T-helper 2 cell treated with Interferon-gamma antibody and Interleukin-4, amounts not matched to agents 5 μg/mL and 100 μg/mL, for 36 hours (primary cell): ENCODE measurements around the gene ARMC6.

Experiments
- DNase-seq: peaks from one replicate; pipeline ENCODE4 v3.0.0; 2021; ENCODE audit warnings: low spot score
- H3K27ac Mint-ChIP-seq: one replicate; pipeline ENCODE4 v1.8.0; 2021; ENCODE audit warnings: mild to moderate bottlenecking, mixed read lengths
- H3K27me3 Mint-ChIP-seq: one replicate; pipeline ENCODE4 v1.8.0; 2021; ENCODE audit warnings: low read depth, mixed read lengths
- H3K36me3 Mint-ChIP-seq: one replicate; pipeline ENCODE4 v1.8.0; 2021; ENCODE audit warnings: low read depth, mixed read lengths
- H3K4me1 Mint-ChIP-seq: one replicate; pipeline ENCODE4 v1.8.0; 2021; ENCODE audit warnings: low read depth, mixed read lengths
- H3K4me3 Mint-ChIP-seq: one replicate; pipeline ENCODE4 v1.8.0; 2022; ENCODE audit warnings: mild to moderate bottlenecking, moderate library complexity, mixed read lengths
- H3K9me3 Mint-ChIP-seq: one replicate; pipeline ENCODE4 v1.8.0; 2021; ENCODE audit warnings: mixed read lengths

The ARMC6 gene

GRCh38 chr19:19033426-19034203 lies at the start of gene ARMC6, which contains the start of gene SUGP2:
Gene ARMC6, plus strand, starts transcription at chr19:19033603. Its CDS starts 607 bp downstream, at chr19:19034210.
Gene SUGP2, minus strand, starts transcription at chr19:19033517. Its CDS starts 2,446 bp downstream, at chr19:19031071.
- peak; percentile 91 for DNase-seq
- Mint-ChIP-seq H3K27me3 (no peaks in the 10 kb centered on the region), H3K9me3 (no peaks in the 10 kb centered on the region)

GRCh38 chr19:18984251-18984650 lies 49.2 kb upstream of the ARMC6 start:
- no peaks in the 10 kb centered on the region for H3K36me3 Mint-ChIP-seq
- no peak for DNase-seq
- no peak overlapping the region for H3K27ac Mint-ChIP-seq
- no peak overlapping the region for H3K4me3 Mint-ChIP-seq
- H3K9me3 Mint-ChIP-seq, result no peaks in the 10 kb centered on the region
- H3K27me3 Mint-ChIP-seq, result peaks cover 28% of the 10 kb centered on the region
- peaks cover 2% of the 10 kb centered on the region for H3K4me1 Mint-ChIP-seq

More at GRCh38 chr19:19033426-19034203, at the start of gene ARMC6, which contains the start of gene SUGP2:
- peak within 1 kb of the TSS; percentile 97 for H3K27ac Mint-ChIP-seq
- H3K4me1 Mint-ChIP-seq, result peaks cover 22% of the 10 kb centered on the region
- H3K4me3 Mint-ChIP-seq, result peak within 1 kb of the TSS; percentile 94
- H3K36me3 Mint-ChIP-seq, result peaks cover 33% of the 10 kb centered on the region

- H3K27ac Mint-ChIP-seq, result no peak overlapping the region
- H3K4me1 Mint-ChIP-seq, result peaks cover 2% of the 10 kb centered on the region
- no peak for DNase-seq
- H3K36me3 Mint-ChIP-seq, result no peaks in the 10 kb centered on the region
- no peak overlapping the region for H3K4me3 Mint-ChIP-seq
- H3K27me3 Mint-ChIP-seq, result peaks cover 28% of the 10 kb centered on the region
- H3K9me3 Mint-ChIP-seq, result no peaks in the 10 kb centered on the region
Observed at GRCh38 chr19:18985257-18985656, 48.1 kb upstream of the ARMC6 start.

GRCh38 chr19:18987456-18987855 lies 45.9 kb upstream of the ARMC6 start:
- Mint-ChIP-seq H3K4me3 (no peak overlapping the region), H3K9me3 (no peaks in the 10 kb centered on the region), H3K27me3 (peaks cover 26% of the 10 kb centered on the region), H3K4me1 (peaks cover 2% of the 10 kb centered on the region), H3K36me3 (peaks cover 5% of the 10 kb centered on the region), H3K27ac (no peak overlapping the region)
- DNase-seq, result no peak

- no peaks in the 10 kb centered on the region for H3K9me3 Mint-ChIP-seq
- peaks cover 20% of the 10 kb centered on the region for H3K36me3 Mint-ChIP-seq
- H3K27ac Mint-ChIP-seq, result no peak overlapping the region
- DNase-seq, result no peak
- H3K4me3 Mint-ChIP-seq, result no peak overlapping the region
- H3K27me3 Mint-ChIP-seq, result peaks cover 21% of the 10 kb centered on the region
- H3K4me1 Mint-ChIP-seq, result peaks cover 2% of the 10 kb centered on the region
Observed at GRCh38 chr19:18989316-18989715, 44.1 kb upstream of the ARMC6 start.

- H3K9me3 Mint-ChIP-seq, result no peaks in the 10 kb centered on the region
- no peak for DNase-seq
- no peak overlapping the region for H3K4me3 Mint-ChIP-seq
- H3K27me3 Mint-ChIP-seq, result peaks cover 14% of the 10 kb centered on the region
- H3K4me1 Mint-ChIP-seq, result peaks cover 2% of the 10 kb centered on the region
- H3K36me3 Mint-ChIP-seq, result peaks cover 21% of the 10 kb centered on the region
- H3K27ac Mint-ChIP-seq, result no peak overlapping the region
Observed at GRCh38 chr19:18990128-18990708, 43.2 kb upstream of the ARMC6 start.

GRCh38 chr19:18991006-18991405 lies 42.4 kb upstream of the ARMC6 start:
- H3K4me1 Mint-ChIP-seq, result no peaks in the 10 kb centered on the region
- no peaks in the 10 kb centered on the region for H3K9me3 Mint-ChIP-seq
- DNase-seq, result no peak
- H3K27me3 Mint-ChIP-seq, result peaks cover 7% of the 10 kb centered on the region
- no peak overlapping the region for H3K27ac Mint-ChIP-seq
- peaks cover 25% of the 10 kb centered on the region for H3K36me3 Mint-ChIP-seq
- H3K4me3 Mint-ChIP-seq, result no peak overlapping the region

GRCh38 chr19:18991468-18991867 lies 41.9 kb upstream of the ARMC6 start:
- no peak for DNase-seq
- Mint-ChIP-seq H3K4me3 (no peak overlapping the region), H3K4me1 (no peaks in the 10 kb centered on the region), H3K36me3 (peaks cover 26% of the 10 kb centered on the region), H3K27ac (no peak overlapping the region), H3K9me3 (no peaks in the 10 kb centered on the region), H3K27me3 (peaks cover 3% of the 10 kb centered on the region)

- no peaks in the 10 kb centered on the region for H3K4me1 Mint-ChIP-seq
- H3K4me3 Mint-ChIP-seq, result no peak overlapping the region
- no peak overlapping the region for H3K27ac Mint-ChIP-seq
- no peak for DNase-seq
- no peaks in the 10 kb centered on the region for H3K27me3 Mint-ChIP-seq
- peaks cover 29% of the 10 kb centered on the region for H3K36me3 Mint-ChIP-seq
- no peaks in the 10 kb centered on the region for H3K9me3 Mint-ChIP-seq
Observed at GRCh38 chr19:18992696-18993095, 40.7 kb upstream of the ARMC6 start.

GRCh38 chr19:18993115-18993514 lies 40.3 kb upstream of the ARMC6 start:
- no peaks in the 10 kb centered on the region for H3K27me3 Mint-ChIP-seq
- H3K4me1 Mint-ChIP-seq, result no peaks in the 10 kb centered on the region
- H3K9me3 Mint-ChIP-seq, result no peaks in the 10 kb centered on the region
- DNase-seq, result no peak
- peaks cover 29% of the 10 kb centered on the region for H3K36me3 Mint-ChIP-seq
- H3K27ac Mint-ChIP-seq, result no peak overlapping the region
- H3K4me3 Mint-ChIP-seq, result no peak overlapping the region

GRCh38 chr19:18995804-18996241 lies 37.6 kb upstream of the ARMC6 start:
- DNase-seq, result no peak
- H3K36me3 Mint-ChIP-seq, result peaks cover 47% of the 10 kb centered on the region

GRCh38 chr19:18996351-18996750 lies 37.1 kb upstream of the ARMC6 start:
- Mint-ChIP-seq H3K4me1 (peaks cover 10% of the 10 kb centered on the region), H3K27me3 (no peaks in the 10 kb centered on the region), H3K36me3 (peaks cover 47% of the 10 kb centered on the region), H3K9me3 (no peaks in the 10 kb centered on the region), H3K4me3 (no peak overlapping the region), H3K27ac (no peak overlapping the region)
- no peak for DNase-seq

More at GRCh38 chr19:18995804-18996241, 37.6 kb upstream of the ARMC6 start:
- Mint-ChIP-seq H3K4me3 (no peak overlapping the region), H3K4me1 (peaks cover 10% of the 10 kb centered on the region), H3K27ac (no peak overlapping the region), H3K9me3 (no peaks in the 10 kb centered on the region), H3K27me3 (no peaks in the 10 kb centered on the region)

GRCh38 chr19:18996796-18997394 lies 36.5 kb upstream of the ARMC6 start:
- peaks cover 52% of the 10 kb centered on the region for H3K36me3 Mint-ChIP-seq
- H3K4me3 Mint-ChIP-seq, result no peak overlapping the region
- H3K27me3 Mint-ChIP-seq, result no peaks in the 10 kb centered on the region
- peaks cover 10% of the 10 kb centered on the region for H3K4me1 Mint-ChIP-seq
- no peaks in the 10 kb centered on the region for H3K9me3 Mint-ChIP-seq
- no peak for DNase-seq
- H3K27ac Mint-ChIP-seq, result no peak overlapping the region

- H3K4me1 Mint-ChIP-seq, result peaks cover 10% of the 10 kb centered on the region
- no peak for DNase-seq
- H3K4me3 Mint-ChIP-seq, result no peak overlapping the region
- peaks cover 57% of the 10 kb centered on the region for H3K36me3 Mint-ChIP-seq
- no peak overlapping the region for H3K27ac Mint-ChIP-seq
- H3K27me3 Mint-ChIP-seq, result no peaks in the 10 kb centered on the region
- H3K9me3 Mint-ChIP-seq, result no peaks in the 10 kb centered on the region
Observed at GRCh38 chr19:18998276-18998675, 35.1 kb upstream of the ARMC6 start.
